Astrocyte (in vitro differentiated cells and primary cell): Measurements from ENCODE around the gene MEGF11.

Source experiments
- EZH2 ChIP-seq: IDR thresholded peaks from 2 replicates; pipeline ENCODE4 v1.6.1; 2012; ENCODE audit warnings: mild to moderate bottlenecking, low read length, inconsistent platforms; ENCODE audit not compliant: insufficient read depth
- TF ChIP-seq, protein P1 (sequence below): IDR thresholded peaks from 2 replicates; pipeline ENCODE4 v1.5.1; 2011; ENCODE audit warnings: low read depth, mild to moderate bottlenecking, inconsistent platforms, low read length, moderate library complexity; ENCODE audit not compliant: insufficient read depth

GRCh38 chr15:66214246-66214645, 39.3 kb downstream of the MEGF11 start:
- TF ChIP-seq, protein P1, sequence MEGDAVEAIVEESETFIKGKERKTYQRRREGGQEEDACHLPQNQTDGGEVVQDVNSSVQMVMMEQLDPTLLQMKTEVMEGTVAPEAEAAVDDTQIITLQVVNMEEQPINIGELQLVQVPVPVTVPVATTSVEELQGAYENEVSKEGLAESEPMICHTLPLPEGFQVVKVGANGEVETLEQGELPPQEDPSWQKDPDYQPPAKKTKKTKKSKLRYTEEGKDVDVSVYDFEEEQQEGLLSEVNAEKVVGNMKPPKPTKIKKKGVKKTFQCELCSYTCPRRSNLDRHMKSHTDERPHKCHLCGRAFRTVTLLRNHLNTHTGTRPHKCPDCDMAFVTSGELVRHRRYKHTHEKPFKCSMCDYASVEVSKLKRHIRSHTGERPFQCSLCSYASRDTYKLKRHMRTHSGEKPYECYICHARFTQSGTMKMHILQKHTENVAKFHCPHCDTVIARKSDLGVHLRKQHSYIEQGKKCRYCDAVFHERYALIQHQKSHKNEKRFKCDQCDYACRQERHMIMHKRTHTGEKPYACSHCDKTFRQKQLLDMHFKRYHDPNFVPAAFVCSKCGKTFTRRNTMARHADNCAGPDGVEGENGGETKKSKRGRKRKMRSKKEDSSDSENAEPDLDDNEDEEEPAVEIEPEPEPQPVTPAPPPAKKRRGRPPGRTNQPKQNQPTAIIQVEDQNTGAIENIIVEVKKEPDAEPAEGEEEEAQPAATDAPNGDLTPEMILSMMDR: no peak
- no peak for TF ChIP-seq EZH2
